PC-9 (cell line): Measurements from ENCODE around the gene GJC1. TPM values are rescaled to one million over a fixed set of nuclear protein-coding genes. Genes with fewer than 3 reads are reported as not detected.

ENCODE experiments used
- BruUV-seq: library from RNA; stranded (reverse); fragments of 400-500 nt; replicated peaks from 2 replicates; lab custom pipeline; 2021; lab: Mats Ljungman, UMichigan
- CTCF ChIA-PET: fragments of 300-600 bp; sonication (Branson Sonifier 250); formaldehyde crosslinking; loops from one replicate; lab custom pipeline; 2022; ENCODE audit warnings: antibody characterized with exemption; lab: Charles Lee
- POLR2A ChIA-PET: fragments of 300-600 bp; sonication (Branson Sonifier 250); formaldehyde crosslinking; loops from one replicate; lab custom pipeline; 2022; ENCODE audit warnings: antibody characterized with exemption; ENCODE audit not compliant: unreplicated experiment; lab: Charles Lee
- DNase-seq, 2 experiments: peaks; one replicate each; pipeline versions ENCODE4 v3.0.0 to v3.0.0-alpha.2; 2015 to 2022; ENCODE audit warnings: mixed read lengths in 1 of 2
- H2AFZ ChIP-seq: fragments of 200-600 bp; sonication (generic); 2 replicates; pipeline ENCODE4 v1.8.1; 2017; ENCODE audit warnings: antibody characterized with exemption
- H3F3A ChIP-seq: fragments of 200-600 bp; sonication (generic); 2 replicates; pipeline ENCODE4 v1.8.1; 2017; ENCODE audit warnings: antibody characterized with exemption, mild to moderate bottlenecking, low read depth; ENCODE audit not compliant: insufficient read depth
- H3K27ac ChIP-seq: fragments of 200-600 bp; sonication (generic); 2 replicates; pipeline ENCODE4 v1.6.1; 2016; ENCODE audit warnings: mixed run types
- H3K27me3 ChIP-seq: fragments of 200-600 bp; sonication (generic); 2 replicates; pipeline ENCODE4 v1.6.1; 2016; ENCODE audit warnings: low read depth, mixed run types; ENCODE audit not compliant: insufficient read depth
- H3K36me3 ChIP-seq: fragments of 200-600 bp; sonication (generic); 2 replicates; pipeline ENCODE4 v1.6.1; 2016; ENCODE audit warnings: low read depth, mixed run types
- H3K4me1 ChIP-seq: fragments of 200-600 bp; sonication (generic); replicated peaks from 2 replicates; pipeline ENCODE4 v1.6.1; 2016; ENCODE audit warnings: mixed run types; ENCODE audit not compliant: insufficient read depth
- H3K4me2 ChIP-seq: fragments of 200-600 bp; sonication (generic); 2 replicates; pipeline ENCODE4 v1.6.1; 2017; ENCODE audit warnings: mixed run types
- H3K4me3 ChIP-seq: fragments of 200-600 bp; sonication (generic); 2 replicates; pipeline ENCODE4 v1.6.1; 2016; ENCODE audit warnings: mixed run types
- H3K79me2 ChIP-seq: fragments of 200-600 bp; sonication (generic); 2 replicates; pipeline ENCODE4 v1.6.1; 2017; ENCODE audit warnings: low read depth, mixed run types
- H3K9me2 ChIP-seq: fragments of 200-600 bp; sonication (generic); 2 replicates; pipeline ENCODE4 v1.8.1; 2017; ENCODE audit warnings: mild to moderate bottlenecking; ENCODE audit not compliant: insufficient read depth
- H3K9me3 ChIP-seq: fragments of 200-600 bp; sonication (generic); 2 replicates; pipeline ENCODE4 v1.8.1; 2016; ENCODE audit warnings: low read depth; ENCODE audit not compliant: insufficient read depth
- H4K20me1 ChIP-seq: fragments of 200-600 bp; sonication (generic); 2 replicates; pipeline ENCODE4 v1.8.1; 2017; ENCODE audit not compliant: insufficient read depth
- EZH2 ChIP-seq: fragments of 200-600 bp; sonication (generic); IDR thresholded peaks from 2 replicates; pipeline ENCODE4 v1.8.0; 2017; ENCODE audit warnings: antibody characterized with exemption, low read depth
- intact Hi-C: fragments of 100-400 bp; cut with micrococcal nuclease; formaldehyde crosslinking; loops from one replicate; pipeline ENCODE4 v1.10.0; 2022; ENCODE audit not compliant: unreplicated experiment
- total RNA-seq: library from RNA; stranded (reverse); gene quantifications from 2 replicates; pipeline ENCODE4 v1.2.3, GENCODE V29; 2021
- TF ChIP-seq, protein P1 (sequence below): fragments of 200-600 bp; sonication (generic); conservative IDR thresholded peaks from 2 replicates; pipeline ENCODE4 v1.6.1; 2017; ENCODE audit warnings: mixed run types, antibody characterized with exemption, mild to moderate bottlenecking, moderate library complexity

The GJC1 gene
- total RNA-seq, 1 experiment from 2014 or later, result 42.6 TPM

DNA sequence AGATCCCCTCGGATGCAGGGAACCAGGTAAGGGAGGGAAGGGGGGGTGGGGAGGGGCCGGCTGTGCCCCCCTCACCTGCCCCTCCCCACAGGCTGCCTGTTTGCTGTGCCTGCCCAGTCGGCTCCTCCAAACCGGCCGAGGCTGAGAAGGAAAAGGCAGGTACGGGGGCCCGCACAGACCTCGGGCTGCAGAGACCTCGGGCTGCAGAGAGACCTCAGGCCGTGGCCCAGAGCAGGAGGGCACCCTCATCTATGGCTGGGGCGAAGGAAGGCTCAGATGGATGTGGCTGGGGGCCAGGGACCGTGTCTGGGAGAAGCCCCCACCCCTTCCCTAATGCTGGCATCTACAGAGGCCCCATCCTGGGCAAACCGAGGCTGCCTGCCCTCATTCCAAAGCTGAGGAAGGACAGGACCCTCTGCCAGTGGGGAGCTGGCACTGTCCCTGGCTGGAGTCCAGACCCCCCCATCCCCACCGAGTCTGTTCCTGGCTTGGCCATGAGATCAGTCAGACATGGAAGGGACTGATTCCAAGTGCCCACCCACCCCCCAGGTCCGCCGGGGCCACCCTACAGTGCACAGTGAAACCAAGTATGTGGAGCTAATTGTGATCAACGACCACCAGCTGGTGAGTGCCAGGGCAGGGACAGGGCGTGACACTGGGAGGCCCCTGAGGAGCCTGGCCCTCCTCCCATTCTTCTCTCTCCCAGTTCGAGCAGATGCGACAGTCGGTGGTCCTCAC lies 57.6 kb downstream of the GJC1 start:
- no peaks in the 10 kb centered on the region for H3K9me3 ChIP-seq
- H2AFZ ChIP-seq, result no peak overlapping the region
- H3K4me3 ChIP-seq, result no peak overlapping the region
- H3K27me3 ChIP-seq, result no peaks in the 10 kb centered on the region
- H3K4me2 ChIP-seq, result no peak overlapping the region
- no peak for DNase-seq
- H3K27ac ChIP-seq, result no peak overlapping the region
- H3F3A ChIP-seq, result no peaks in the 10 kb centered on the region
- no peak for TF ChIP-seq EZH2
- TF ChIP-seq, protein P1, sequence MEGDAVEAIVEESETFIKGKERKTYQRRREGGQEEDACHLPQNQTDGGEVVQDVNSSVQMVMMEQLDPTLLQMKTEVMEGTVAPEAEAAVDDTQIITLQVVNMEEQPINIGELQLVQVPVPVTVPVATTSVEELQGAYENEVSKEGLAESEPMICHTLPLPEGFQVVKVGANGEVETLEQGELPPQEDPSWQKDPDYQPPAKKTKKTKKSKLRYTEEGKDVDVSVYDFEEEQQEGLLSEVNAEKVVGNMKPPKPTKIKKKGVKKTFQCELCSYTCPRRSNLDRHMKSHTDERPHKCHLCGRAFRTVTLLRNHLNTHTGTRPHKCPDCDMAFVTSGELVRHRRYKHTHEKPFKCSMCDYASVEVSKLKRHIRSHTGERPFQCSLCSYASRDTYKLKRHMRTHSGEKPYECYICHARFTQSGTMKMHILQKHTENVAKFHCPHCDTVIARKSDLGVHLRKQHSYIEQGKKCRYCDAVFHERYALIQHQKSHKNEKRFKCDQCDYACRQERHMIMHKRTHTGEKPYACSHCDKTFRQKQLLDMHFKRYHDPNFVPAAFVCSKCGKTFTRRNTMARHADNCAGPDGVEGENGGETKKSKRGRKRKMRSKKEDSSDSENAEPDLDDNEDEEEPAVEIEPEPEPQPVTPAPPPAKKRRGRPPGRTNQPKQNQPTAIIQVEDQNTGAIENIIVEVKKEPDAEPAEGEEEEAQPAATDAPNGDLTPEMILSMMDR, result no peak
- peaks cover 8% of the 10 kb centered on the region; the same call in 1 of the 2 replicates for H3K4me1 ChIP-seq
- ChIA-PET POLR2A (interaction anchor here (0.6 kb wide), 1 partner anchor 46 kb away, joined by 4 read pairs; no protein-coding TSS in a partner anchor), CTCF (no interaction called here)
- no peaks in the 10 kb centered on the region; the same call in 1 of the 2 replicates for H4K20me1 ChIP-seq
- no TSS peak for BruUV-seq
- intact Hi-C loops, result no loop called here
- no peaks in the 10 kb centered on the region for H3K79me2 ChIP-seq
- H3K9me2 ChIP-seq, result no peaks in the 10 kb centered on the region
- no peaks in the 10 kb centered on the region for H3K36me3 ChIP-seq

DNA sequence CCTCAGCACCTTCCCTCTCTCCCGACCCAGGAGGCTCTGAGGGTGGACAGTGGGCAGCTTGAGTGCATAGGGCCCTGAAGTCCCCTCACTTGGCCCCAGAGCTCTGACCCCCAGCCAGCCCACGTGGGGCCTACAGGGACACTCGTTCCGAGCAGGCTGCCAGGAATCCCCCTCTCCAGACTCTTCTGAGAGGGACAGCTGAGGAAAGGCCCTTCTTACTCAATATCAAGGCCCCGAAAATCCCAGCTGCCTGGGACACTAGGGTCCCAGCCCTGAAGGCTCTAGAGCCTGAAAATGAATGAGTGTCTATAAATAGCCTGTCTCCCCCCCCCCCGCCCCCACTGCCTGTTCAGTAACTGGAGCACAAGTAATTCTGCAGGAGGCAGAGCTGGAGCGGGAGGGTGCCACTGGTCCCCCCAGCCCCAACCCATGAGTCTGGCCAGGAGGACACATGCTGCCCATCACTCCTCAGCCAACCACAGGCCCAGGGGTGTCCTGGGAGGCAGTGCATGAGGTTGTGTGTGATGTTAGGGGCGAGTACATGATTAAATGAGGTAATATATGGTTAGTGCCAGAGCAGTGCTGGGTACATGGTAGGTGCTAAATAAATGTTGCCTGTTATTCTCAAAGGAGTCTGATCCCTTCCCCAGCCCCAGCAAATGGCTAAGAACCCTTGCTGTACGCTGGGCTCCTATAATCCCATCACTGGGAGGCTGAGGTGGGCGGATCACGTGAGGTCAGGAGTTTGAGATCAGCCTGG lies 59.7 kb downstream of the GJC1 start:
- intact Hi-C loops, result no loop called here
- CTCF ChIA-PET, result no interaction called here
- no peak overlapping the region for H2AFZ ChIP-seq
- no peaks in the 10 kb centered on the region for H3K9me2 ChIP-seq
- H3K79me2 ChIP-seq, result no peaks in the 10 kb centered on the region
- POLR2A ChIA-PET, result interaction anchor here (0.6 kb wide), 1 partner anchor 157 kb away, joined by 7 read pairs; no protein-coding TSS in a partner anchor
- H3K4me2 ChIP-seq, result no peak overlapping the region
- no peaks in the 10 kb centered on the region; the same call in 1 of the 2 replicates for H4K20me1 ChIP-seq
- no TSS peak for BruUV-seq
- H3K36me3 ChIP-seq, result no peaks in the 10 kb centered on the region
- no peak overlapping the region for H3K27ac ChIP-seq
- H3K27me3 ChIP-seq, result no peaks in the 10 kb centered on the region
- H3K9me3 ChIP-seq, result no peaks in the 10 kb centered on the region
- no peak for DNase-seq
- 0 out of 2 replicates have a peak, but pooled peaks cover 3% of the 10 kb centered on the region for H3K4me1 ChIP-seq
- no peak for TF ChIP-seq EZH2
- TF ChIP-seq, protein P1, result no peak
- no peak overlapping the region for H3K4me3 ChIP-seq
- no peaks in the 10 kb centered on the region for H3F3A ChIP-seq

DNA sequence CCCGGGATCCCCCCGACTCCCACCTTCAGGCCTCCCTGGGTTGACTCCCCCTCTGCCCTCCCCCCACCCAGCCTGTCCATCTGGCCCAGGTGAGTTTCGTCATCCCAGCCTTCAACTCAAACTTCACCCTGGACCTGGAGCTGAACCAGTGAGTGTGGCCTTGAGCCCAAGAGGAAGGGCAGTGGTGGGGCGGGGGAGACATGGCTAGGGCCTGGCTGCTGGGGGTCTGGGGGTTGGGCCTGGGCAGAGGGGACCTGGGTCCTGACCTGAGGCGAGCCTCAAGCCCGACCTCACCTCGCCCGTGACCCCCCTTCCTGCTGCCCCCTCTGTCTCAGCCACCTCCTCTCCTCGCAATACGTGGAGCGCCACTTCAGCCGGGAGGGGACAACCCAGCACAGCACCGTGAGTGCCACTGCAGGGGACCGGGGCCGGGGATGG lies 60.4 kb downstream of the GJC1 start:
- Histone ChIP-seq H3K4me2 (no peak overlapping the region), H3K27ac (no peak overlapping the region), H3K27me3 (no peaks in the 10 kb centered on the region), H3K9me3 (no peaks in the 10 kb centered on the region), H3K79me2 (no peaks in the 10 kb centered on the region), H2AFZ (no peak overlapping the region), H3K4me3 (no peak overlapping the region), H3K36me3 (no peaks in the 10 kb centered on the region), H3K9me2 (no peaks in the 10 kb centered on the region), H3F3A (no peaks in the 10 kb centered on the region), H3K4me1 (0 out of 2 replicates have a peak, but pooled peaks cover 3% of the 10 kb centered on the region), H4K20me1 (no peaks in the 10 kb centered on the region; the same call in 1 of the 2 replicates)
- TF ChIP-seq EZH2, result no peak
- TF ChIP-seq, protein P1, result no peak
- ChIA-PET CTCF (no interaction called here), POLR2A (interaction anchor here (0.6 kb wide), 1 partner anchor 156 kb away, joined by 7 read pairs; no protein-coding TSS in a partner anchor)
- DNase-seq, result no peak
- intact Hi-C loops, result no loop called here
- no TSS peak for BruUV-seq
